Effector memory CD8-positive, alpha-beta T cell (primary cell): ENCODE results near the gene MICU1.
"Not testable (repeated sequence)": the region's sequence is repeated elsewhere in the genome, so short reads cannot be mapped to it uniquely, and the experiment has no call there.

Experiments used
- ATAC-seq: fragments of 150-1000 bp; cut with Tn5 transposase; replicated peaks from 2 replicates; pipeline ENCODE4 v1.10.0; 2021; ENCODE audit warnings: mild to moderate bottlenecking, moderate library complexity
- DNase-seq, 3 experiments: peaks; one replicate each; pipeline ENCODE4 v3.0.0; 2021
- H3K27ac Mint-ChIP-seq, 2 donors: one replicate each; pipeline ENCODE4 v1.8.0; 2022; ENCODE audit warnings: mild to moderate bottlenecking in 2 of 2, mixed read lengths in 2 of 2, moderate library complexity in 2 of 2
- H3K27me3 Mint-ChIP-seq, 2 donors: one replicate each; pipeline ENCODE4 v1.8.0; 2022; ENCODE audit warnings: mixed read lengths in 2 of 2
- H3K36me3 Mint-ChIP-seq: one replicate; pipeline ENCODE4 v1.8.0; 2022; ENCODE audit warnings: mild to moderate bottlenecking, moderate library complexity, mixed read lengths; ENCODE audit not compliant: insufficient read depth
- H3K4me1 Mint-ChIP-seq, 2 donors: one replicate each; pipeline ENCODE4 v1.8.0; 2022; ENCODE audit warnings: low read depth in 2 of 2, mixed read lengths in 2 of 2
- H3K4me3 Mint-ChIP-seq, 2 donors: one replicate each; pipeline ENCODE4 v1.8.0; 2022; ENCODE audit warnings: mild to moderate bottlenecking in 2 of 2, mixed read lengths in 2 of 2, moderate library complexity in 2 of 2
- H3K9me3 Mint-ChIP-seq, 2 donors: one replicate each; pipeline ENCODE4 v1.8.0; 2022; ENCODE audit warnings: mixed read lengths in 2 of 2

Gene MICU1

GRCh38 chr10:72425133-72425532 is 200.7 kb downstream of the MICU1 start:
- H3K4me3 Mint-ChIP-seq = no peak overlapping the region
- DNase-seq (no peak), ATAC-seq (no peak)
- H3K36me3 Mint-ChIP-seq = peaks cover 16% of the 10 kb centered on the region
- H3K27me3 Mint-ChIP-seq = no peaks in the 10 kb centered on the region
- no peak overlapping the region for H3K27ac Mint-ChIP-seq
- no peaks in the 10 kb centered on the region for H3K4me1 Mint-ChIP-seq
- peaks cover 4 to 12% of the 10 kb centered on the region in 2 donors for H3K9me3 Mint-ChIP-seq

- Mint-ChIP-seq H3K4me3 (no peak overlapping the region), H3K9me3 (peaks cover 4 to 12% of the 10 kb centered on the region in 2 donors), H3K36me3 (peaks cover 19% of the 10 kb centered on the region), H3K27ac (no peak overlapping the region), H3K27me3 (no peaks in the 10 kb centered on the region), H3K4me1 (no peaks in the 10 kb centered on the region)
- DNase-seq (no peak), ATAC-seq (no peak)
These were observed 201.3 kb downstream of the MICU1 start for GRCh38 chr10:72424561-72424960.

GRCh38 chr10:72423426-72423825 is 202.5 kb downstream of the MICU1 start:
- Mint-ChIP-seq H3K9me3 (peaks cover 4 to 12% of the 10 kb centered on the region in 2 donors), H3K27me3 (no peaks in the 10 kb centered on the region), H3K4me1 (no peaks in the 10 kb centered on the region), H3K4me3 (no peak overlapping the region), H3K36me3 (peaks cover 19% of the 10 kb centered on the region), H3K27ac (no peak overlapping the region)
- no peak for ATAC-seq
- DNase-seq = no peak

- Mint-ChIP-seq H3K4me3 (no peak overlapping the region), H3K36me3 (peaks cover 19% of the 10 kb centered on the region)
- ATAC-seq = no peak
These were observed 203.9 kb downstream of the MICU1 start for GRCh38 chr10:72421885-72422540.

GRCh38 chr10:72419241-72419640 is 206.6 kb downstream of the MICU1 start:
- no peak for ATAC-seq
- Mint-ChIP-seq H3K27me3 (no peaks in the 10 kb centered on the region), H3K4me3 (no peak overlapping the region), H3K36me3 (peaks cover 19% of the 10 kb centered on the region), H3K4me1 (no peaks in the 10 kb centered on the region), H3K27ac (no peak overlapping the region), H3K9me3 (peaks cover 4 to 12% of the 10 kb centered on the region in 2 donors)
- no peak for DNase-seq

More at GRCh38 chr10:72421885-72422540, 203.9 kb downstream of the MICU1 start:
- Mint-ChIP-seq H3K4me1 (no peaks in the 10 kb centered on the region), H3K9me3 (peaks cover 4 to 12% of the 10 kb centered on the region in 2 donors), H3K27ac (peak overlapping the region in 1 of 2 donors; percentile 54), H3K27me3 (no peaks in the 10 kb centered on the region)
- no peak for DNase-seq

GRCh38 chr10:72418679-72419078 is 207.2 kb downstream of the MICU1 start:
- no peak overlapping the region for H3K4me3 Mint-ChIP-seq
- peaks cover 19% of the 10 kb centered on the region for H3K36me3 Mint-ChIP-seq
- no peaks in the 10 kb centered on the region for H3K4me1 Mint-ChIP-seq
- DNase-seq (no peak), ATAC-seq (no peak)
- peaks cover 4 to 12% of the 10 kb centered on the region in 2 donors for H3K9me3 Mint-ChIP-seq
- peak overlapping the region in 1 of 2 donors; percentile 15 for H3K27ac Mint-ChIP-seq
- no peaks in the 10 kb centered on the region for H3K27me3 Mint-ChIP-seq

- H3K36me3 Mint-ChIP-seq = peaks cover 17% of the 10 kb centered on the region
- ATAC-seq (no peak), DNase-seq (no peak)
- H3K27me3 Mint-ChIP-seq = no peaks in the 10 kb centered on the region
- peaks cover 4 to 9% of the 10 kb centered on the region in 2 donors for H3K9me3 Mint-ChIP-seq
- H3K4me1 Mint-ChIP-seq = no peaks in the 10 kb centered on the region
- peak overlapping the region in 1 of 2 donors; percentile 15 for H3K27ac Mint-ChIP-seq
- no peak overlapping the region for H3K4me3 Mint-ChIP-seq
These were observed 207.9 kb downstream of the MICU1 start for GRCh38 chr10:72417971-72418370.

GRCh38 chr10:72416661-72417060 is 209.2 kb downstream of the MICU1 start:
- Mint-ChIP-seq H3K27me3 (no peaks in the 10 kb centered on the region), H3K9me3 (peaks cover 0 to under 1% of the 10 kb centered on the region in 2 donors), H3K4me3 (no peak overlapping the region), H3K4me1 (no peaks in the 10 kb centered on the region), H3K36me3 (peaks cover 11% of the 10 kb centered on the region), H3K27ac (no peak overlapping the region)
- DNase-seq = no peak
- no peak for ATAC-seq

GRCh38 chr10:72414642-72415041 is 211.2 kb downstream of the MICU1 start:
- no peaks in the 10 kb centered on the region for H3K4me1 Mint-ChIP-seq
- H3K36me3 Mint-ChIP-seq = no peaks in the 10 kb centered on the region
- H3K9me3 Mint-ChIP-seq = no peaks in the 10 kb centered on the region

GRCh38 chr10:72409167-72409566 is 216.7 kb downstream of the MICU1 start:
- Mint-ChIP-seq H3K27ac (no peak overlapping the region), H3K4me3 (no peak overlapping the region), H3K27me3 (no peaks in the 10 kb centered on the region), H3K9me3 (no peaks in the 10 kb centered on the region), H3K36me3 (peaks cover 7% of the 10 kb centered on the region), H3K4me1 (no peaks in the 10 kb centered on the region)
- DNase-seq (no peak), ATAC-seq (no peak)

More at GRCh38 chr10:72414642-72415041, 211.2 kb downstream of the MICU1 start:
- Mint-ChIP-seq H3K27ac (no peak overlapping the region), H3K4me3 (no peak overlapping the region), H3K27me3 (no peaks in the 10 kb centered on the region)
- DNase-seq (no peak), ATAC-seq (no peak)

- Mint-ChIP-seq H3K4me3 (no peak overlapping the region), H3K9me3 (no peaks in the 10 kb centered on the region), H3K36me3 (peaks cover 10% of the 10 kb centered on the region), H3K27ac (no peak overlapping the region), H3K4me1 (no peaks in the 10 kb centered on the region), H3K27me3 (no peaks in the 10 kb centered on the region)
- no peak for DNase-seq
- no peak for ATAC-seq
These were observed 217.8 kb downstream of the MICU1 start for GRCh38 chr10:72407927-72408600.

GRCh38 chr10:72407471-72407870 is 218.4 kb downstream of the MICU1 start:
- Mint-ChIP-seq H3K27ac (no peak overlapping the region), H3K4me3 (no peak overlapping the region), H3K27me3 (no peaks in the 10 kb centered on the region), H3K4me1 (no peaks in the 10 kb centered on the region), H3K9me3 (no peaks in the 10 kb centered on the region), H3K36me3 (peaks cover 15% of the 10 kb centered on the region)
- ATAC-seq = no peak
- no peak for DNase-seq

GRCh38 chr10:72395581-72395980 is 230.3 kb downstream of the MICU1 start:
- H3K4me1 Mint-ChIP-seq, H3K36me3 Mint-ChIP-seq, DNase-seq, H3K4me3 Mint-ChIP-seq, H3K9me3 Mint-ChIP-seq, ATAC-seq, H3K27me3 Mint-ChIP-seq, H3K27ac Mint-ChIP-seq: not testable (repeated sequence)

GRCh38 chr10:72392571-72392970 is 233.3 kb downstream of the MICU1 start:
- DNase-seq (no peak), ATAC-seq (no peak)
- H3K4me3 Mint-ChIP-seq = no peak overlapping the region
- H3K4me1 Mint-ChIP-seq = peaks cover 2 to 4% of the 10 kb centered on the region in 2 donors
- no peaks in the 10 kb centered on the region for H3K27me3 Mint-ChIP-seq
- no peak overlapping the region for H3K27ac Mint-ChIP-seq
- H3K9me3 Mint-ChIP-seq = no peaks in the 10 kb centered on the region
- no peaks in the 10 kb centered on the region for H3K36me3 Mint-ChIP-seq
